LNCAP (cell line): ENCODE measurements around the gene BABAM2.

Experiments
- CTCF ChIP-seq: fragments of 450-650 bp; IDR thresholded peaks from 2 replicates; pipeline ENCODE4 v1.5.1; 2017; ENCODE audit warnings: mild to moderate bottlenecking

The BABAM2 gene

GRCh38 chr2:27885234-27885633 is 5.3 kb upstream of the BABAM2 start:
- no peak for TF ChIP-seq CTCF

- no peak for TF ChIP-seq CTCF
These were observed 4.9 kb upstream of the BABAM2 start for GRCh38 chr2:27885661-27886060.

GRCh38 chr2:27886322-27886721 is 4.2 kb upstream of the BABAM2 start:
- TF ChIP-seq CTCF: no peak

- TF ChIP-seq CTCF: no peak
These were observed 3.4 kb upstream of the BABAM2 start for GRCh38 chr2:27887111-27887510.

- TF ChIP-seq CTCF: no peak
These were observed 2.7 kb upstream of the BABAM2 start for GRCh38 chr2:27887830-27888229.

- TF ChIP-seq CTCF: no peak
These were observed 1.7 kb upstream of the BABAM2 start for GRCh38 chr2:27888790-27889189.

GRCh38 chr2:27889774-27890145 is 769 bp upstream of the BABAM2 start:
- TF ChIP-seq CTCF: no peak

GRCh38 chr2:27890924-27891672 is 569 bp downstream of the BABAM2 start:
- TF ChIP-seq CTCF: no peak
